ENCODE measurements around the gene VTI1A. TPM values are rescaled to one million over a fixed set of nuclear protein-coding genes. Genes with fewer than 3 reads are reported as not detected.

Gene VTI1A
- total RNA-seq, 1 donor from 2014 or later = 48.5 TPM

GRCh38 chr10:112774210-112774609, 327.2 kb downstream of the VTI1A start:
- intact Hi-C loops (cut with micrococcal nuclease) = no loop called here

GRCh38 chr10:112774798-112775197, 327.8 kb downstream of the VTI1A start:
- intact Hi-C loops (cut with micrococcal nuclease) = no loop called here

DNA sequence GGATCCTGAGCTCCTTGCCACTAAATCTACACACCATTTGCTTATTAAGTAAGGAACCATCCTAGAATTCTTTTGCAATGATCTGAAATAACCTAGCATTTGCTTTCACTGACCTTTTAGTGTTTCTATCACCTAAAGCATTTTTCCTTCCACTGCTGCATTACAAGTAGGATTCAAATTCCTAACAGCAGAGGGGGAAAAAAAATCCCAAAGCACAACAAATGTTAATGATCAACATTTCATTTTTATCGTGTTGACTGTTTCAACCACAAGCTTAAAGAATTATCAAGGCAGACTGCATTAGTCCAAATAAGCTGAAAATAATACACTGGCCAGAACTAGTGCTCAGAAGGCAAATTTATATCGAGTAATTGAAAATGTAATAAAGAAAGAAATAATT, 328.4 kb downstream of the VTI1A start:
- intact Hi-C loops (cut with micrococcal nuclease) = no loop called here

DNA sequence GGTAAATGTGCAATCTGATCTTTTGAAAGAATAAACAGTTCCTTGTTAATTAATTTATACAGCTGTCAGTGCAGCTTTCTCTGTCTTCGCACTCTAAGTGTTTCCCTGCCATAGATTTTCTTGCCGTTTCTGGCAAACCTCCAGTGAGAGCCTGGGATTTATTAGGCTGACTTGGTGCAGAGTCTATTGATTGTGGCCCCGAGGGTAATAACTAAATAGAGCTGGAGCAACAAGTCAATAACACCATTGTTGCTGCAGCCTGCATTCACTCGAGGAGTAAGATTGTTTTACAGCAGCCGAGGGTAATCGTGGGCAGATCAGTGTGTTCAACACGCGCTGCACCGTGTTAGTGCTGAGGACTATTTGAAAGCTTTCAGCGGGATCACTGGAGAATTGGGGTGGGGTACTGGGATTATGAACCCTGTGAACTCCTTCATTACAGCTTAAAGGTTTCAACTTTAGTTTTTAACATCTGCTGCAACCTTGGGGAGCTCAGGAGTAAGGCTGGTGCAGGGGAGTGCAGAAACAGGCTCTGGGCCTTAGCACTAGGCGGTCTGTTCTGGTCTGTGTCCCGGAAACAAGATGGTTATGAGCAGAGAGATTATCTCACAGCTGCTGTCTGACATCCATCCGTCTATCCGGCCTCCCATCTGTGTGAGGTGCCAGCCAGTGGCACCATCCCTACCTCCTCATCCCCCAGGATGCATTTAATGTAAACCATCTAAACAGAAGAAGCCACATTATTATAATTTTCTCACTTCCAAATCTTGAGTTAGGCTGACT, 329.1 kb downstream of the VTI1A start:
- intact Hi-C loops (cut with micrococcal nuclease) = no loop called here

DNA sequence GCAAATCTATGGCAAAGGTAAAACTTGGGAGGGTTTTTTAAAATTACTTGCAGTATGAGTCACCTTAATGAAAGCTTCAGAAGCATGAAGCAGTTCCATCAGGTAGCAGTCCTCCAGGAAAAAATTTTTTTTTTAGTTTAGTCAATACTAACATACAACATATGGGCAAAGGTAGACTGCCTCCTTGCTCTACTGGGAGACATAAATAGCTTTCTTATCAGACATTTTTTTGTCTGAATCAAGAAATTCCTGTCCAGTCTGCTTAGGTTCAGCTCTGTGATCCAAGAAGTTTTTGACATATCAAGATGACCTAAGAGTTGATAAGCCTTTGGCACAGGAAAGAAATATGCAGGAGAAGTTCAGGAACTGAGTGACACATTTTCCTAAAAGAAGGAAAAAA, 331.6 kb downstream of the VTI1A start:
- intact Hi-C loops (cut with micrococcal nuclease) = no loop called here

- intact Hi-C loops (cut with micrococcal nuclease) = no loop called here
Measured at GRCh38 chr10:112779025-112779770, 332.2 kb downstream of the VTI1A start.

DNA sequence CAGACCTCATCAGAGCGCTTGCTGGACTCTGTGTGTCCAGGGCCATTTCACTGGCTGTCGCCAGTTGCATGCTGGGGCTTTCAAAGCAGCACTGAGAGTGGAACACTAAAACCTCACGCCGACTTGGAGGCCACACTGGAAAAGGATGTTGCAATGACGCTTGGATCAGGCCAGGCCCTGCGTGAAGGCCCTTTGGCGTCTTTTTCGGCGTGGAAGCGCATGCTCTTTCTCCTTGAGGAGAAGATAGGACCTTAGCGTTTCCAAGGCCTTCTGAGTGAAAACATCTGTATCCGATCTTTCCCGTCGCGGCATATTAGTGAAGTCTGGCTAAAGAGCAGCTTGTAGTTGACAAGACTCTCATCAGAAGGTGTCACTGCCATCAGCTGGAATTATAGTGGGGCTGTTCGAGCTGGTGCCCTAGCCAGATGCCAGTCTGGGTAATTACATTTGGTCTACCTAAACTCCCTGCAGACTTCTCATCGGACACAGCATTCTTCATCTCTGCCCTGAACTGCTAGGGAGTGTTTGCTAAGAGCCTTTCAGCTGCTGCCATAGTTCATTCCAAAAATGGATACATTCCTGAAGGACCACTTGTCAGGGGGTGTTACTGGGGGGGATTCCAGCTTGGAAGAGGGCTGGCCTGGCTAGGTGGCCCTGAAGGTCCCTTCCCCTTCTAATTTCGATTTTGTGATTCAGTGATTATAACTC, 335.3 kb downstream of the VTI1A start:
- intact Hi-C loops (cut with micrococcal nuclease) = no loop called here

GRCh38 chr10:112783351-112784021, 336.5 kb downstream of the VTI1A start:
- intact Hi-C loops (cut with micrococcal nuclease) = no loop called here

DNA sequence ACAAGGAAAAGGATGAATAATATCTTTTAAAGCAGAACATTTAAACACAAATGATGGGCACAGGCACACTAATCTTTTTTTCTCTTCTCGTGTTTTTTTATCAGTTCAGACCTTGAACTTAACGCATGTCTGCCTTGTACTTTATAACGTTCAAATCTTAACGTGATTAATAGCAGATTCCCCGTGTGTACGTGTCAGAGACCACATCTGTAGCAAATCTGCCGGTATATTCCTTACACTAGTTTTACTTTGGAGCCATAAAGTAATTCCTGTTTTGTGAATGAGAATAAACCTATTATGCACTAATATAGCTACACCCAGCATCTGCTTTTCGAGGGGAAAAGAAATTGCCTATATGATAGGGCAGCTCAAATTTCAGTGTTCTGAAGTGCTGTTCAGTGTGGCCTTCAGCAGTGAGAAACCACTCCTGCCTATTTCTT, 337.0 kb downstream of the VTI1A start:
- intact Hi-C loops (cut with micrococcal nuclease) = no loop called here

DNA sequence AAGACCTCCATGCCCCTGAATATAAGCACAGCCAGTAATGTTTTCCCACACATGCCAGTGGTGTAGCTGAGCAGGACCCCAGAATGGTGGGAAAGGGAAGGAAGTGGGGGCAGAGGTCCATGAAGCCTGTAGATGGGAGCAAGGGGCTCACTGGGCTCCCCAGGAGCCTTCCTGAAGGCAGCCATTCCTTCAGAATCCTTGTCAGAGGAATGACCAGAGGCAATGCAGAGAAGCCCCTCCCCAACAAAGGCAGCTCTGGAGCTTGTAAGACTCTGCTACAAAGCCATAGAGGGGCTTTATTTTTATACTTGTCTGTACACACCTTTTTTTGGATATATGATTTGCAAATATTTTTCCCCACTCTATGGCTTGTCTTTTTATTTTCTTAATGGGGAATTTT, 338.1 kb downstream of the VTI1A start:
- intact Hi-C loops (cut with micrococcal nuclease) = no loop called here

DNA sequence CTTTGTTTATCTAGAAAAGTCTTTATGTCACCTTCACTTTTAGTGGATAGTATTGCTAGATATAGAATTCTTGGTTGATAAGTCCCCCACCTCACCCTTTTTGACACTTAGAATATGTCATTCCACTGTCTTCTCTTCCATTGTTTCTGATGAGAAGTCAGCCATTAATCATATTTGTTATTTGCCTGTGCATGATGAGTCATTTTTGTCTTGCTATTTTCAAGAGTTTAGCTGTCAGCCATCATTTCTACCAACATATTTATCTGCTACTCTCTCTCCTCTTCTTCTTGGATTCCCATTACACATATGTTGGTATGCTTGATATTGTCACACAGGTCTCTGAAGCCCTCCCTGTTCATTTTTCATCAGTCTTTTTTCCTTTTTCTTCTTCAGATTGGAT, 342.2 kb downstream of the VTI1A start:
- intact Hi-C loops (cut with micrococcal nuclease) = no loop called here

GRCh38 chr10:112790030-112790429, 343.0 kb downstream of the VTI1A start:
- intact Hi-C loops (cut with micrococcal nuclease) = no loop called here

- intact Hi-C loops (cut with micrococcal nuclease) = no loop called here
Measured at GRCh38 chr10:112790921-112791320, 343.9 kb downstream of the VTI1A start.

DNA sequence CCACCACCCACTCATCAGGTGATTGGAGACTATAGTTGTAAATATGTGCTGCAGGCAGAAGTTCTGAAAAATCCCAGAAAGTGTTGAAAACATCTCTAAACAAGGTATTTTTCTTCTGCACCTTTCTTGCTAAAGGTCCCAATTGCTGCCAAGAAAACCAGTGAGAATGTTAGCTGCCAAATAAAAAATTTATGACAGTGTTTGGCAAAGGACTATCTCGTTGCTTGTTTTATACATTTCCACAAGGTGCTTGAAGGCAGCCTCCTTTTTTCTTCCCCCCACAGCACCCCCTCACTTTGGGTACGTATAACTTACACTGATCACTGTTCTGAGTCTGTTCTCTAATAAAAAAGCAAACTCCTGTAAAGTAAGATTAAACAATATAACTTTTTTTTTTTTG, 344.4 kb downstream of the VTI1A start:
- intact Hi-C loops (cut with micrococcal nuclease) = no loop called here

DNA sequence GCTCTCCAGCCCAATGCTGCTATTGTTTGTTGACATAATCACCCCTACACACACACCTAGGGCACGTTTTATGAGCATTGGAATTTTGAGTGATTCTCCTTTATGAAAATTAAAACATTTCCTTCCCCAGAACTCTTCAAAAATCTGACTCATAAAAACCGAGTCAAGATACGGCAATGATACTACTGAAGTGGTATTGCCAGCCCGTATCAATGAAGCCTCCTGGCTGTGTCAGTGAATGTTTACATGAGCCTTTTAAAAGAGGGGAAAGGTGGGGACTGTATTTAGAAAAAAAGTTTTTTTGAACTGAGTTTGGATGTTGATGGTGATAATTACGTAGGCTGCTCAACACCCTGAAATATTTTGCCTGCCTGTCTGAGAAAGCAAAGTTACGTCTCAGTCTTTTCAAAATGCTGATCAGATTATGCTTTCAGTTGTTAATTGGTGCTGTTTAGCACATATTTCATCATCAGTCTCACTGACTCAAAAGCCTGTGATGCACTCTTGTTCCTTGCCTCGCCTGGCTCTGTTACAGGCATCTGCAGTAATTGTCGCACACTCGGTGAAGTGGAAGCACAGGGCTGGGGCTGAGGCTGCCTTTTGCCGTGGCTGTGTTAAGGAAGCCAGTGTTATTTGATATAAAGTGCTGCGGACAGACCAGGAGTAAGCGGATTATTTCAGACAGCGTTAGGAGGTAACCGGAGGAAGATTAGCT, 345.6 kb downstream of the VTI1A start:
- intact Hi-C loops (cut with micrococcal nuclease) = no loop called here

DNA sequence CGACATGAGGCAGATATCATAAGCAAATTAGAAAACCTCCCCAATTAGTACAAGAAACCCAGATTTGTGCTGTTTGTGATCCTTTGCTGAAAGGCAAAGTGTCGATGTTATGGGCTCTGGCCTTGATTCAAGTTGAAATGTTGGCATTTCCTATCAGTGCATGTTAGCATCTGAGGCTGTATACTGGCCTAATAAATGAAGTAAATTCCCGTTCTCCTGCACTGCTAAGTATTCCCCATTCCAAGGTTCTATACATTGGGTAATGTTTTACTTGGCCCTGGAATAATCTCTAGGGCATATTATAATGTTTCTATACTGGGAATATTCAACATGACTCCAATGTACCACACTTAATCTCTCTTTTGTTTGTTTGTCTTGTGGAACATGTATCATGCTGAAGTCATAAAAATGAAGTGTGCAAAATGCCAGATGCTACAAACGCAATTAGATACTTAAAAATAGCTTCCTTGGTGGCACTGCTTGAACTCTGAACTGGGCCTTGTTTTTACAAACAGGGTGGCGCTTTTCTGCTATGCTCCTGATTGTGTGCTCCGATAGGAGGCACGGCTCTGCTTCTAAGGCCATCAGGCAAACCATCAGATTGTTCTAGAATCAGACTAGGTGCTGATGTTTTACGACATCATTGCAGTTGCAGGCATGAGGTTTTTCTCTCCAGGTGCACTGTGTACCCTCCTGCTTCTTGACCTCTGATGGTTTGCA, 346.3 kb downstream of the VTI1A start:
- intact Hi-C loops (cut with micrococcal nuclease) = no loop called here

DNA sequence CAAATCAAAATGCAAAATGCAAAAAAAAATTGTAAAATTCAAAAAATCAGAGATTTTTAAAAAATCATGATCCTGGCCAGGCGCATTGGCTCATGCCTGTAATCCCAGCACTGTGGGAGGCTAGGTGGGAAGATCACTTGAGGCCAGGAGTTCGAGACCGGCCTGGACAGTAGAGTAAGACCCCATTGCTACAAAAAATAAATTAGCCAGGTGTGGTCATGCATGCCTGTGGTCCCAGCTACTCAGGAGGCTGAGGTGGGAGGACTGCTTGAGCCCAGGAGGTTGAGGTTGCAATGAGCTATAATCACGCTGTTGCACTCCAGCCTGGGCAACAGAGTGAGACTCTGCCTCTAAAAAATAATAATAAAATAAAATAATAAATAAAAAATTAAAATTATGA, 347.2 kb downstream of the VTI1A start:
- intact Hi-C loops (cut with micrococcal nuclease) = no loop called here

- intact Hi-C loops (cut with micrococcal nuclease) = no loop called here
Measured at GRCh38 chr10:112795067-112795466, 348.1 kb downstream of the VTI1A start.

- intact Hi-C loops (cut with micrococcal nuclease) = no loop called here
Measured at GRCh38 chr10:112797197-112797596, 350.2 kb downstream of the VTI1A start.

DNA sequence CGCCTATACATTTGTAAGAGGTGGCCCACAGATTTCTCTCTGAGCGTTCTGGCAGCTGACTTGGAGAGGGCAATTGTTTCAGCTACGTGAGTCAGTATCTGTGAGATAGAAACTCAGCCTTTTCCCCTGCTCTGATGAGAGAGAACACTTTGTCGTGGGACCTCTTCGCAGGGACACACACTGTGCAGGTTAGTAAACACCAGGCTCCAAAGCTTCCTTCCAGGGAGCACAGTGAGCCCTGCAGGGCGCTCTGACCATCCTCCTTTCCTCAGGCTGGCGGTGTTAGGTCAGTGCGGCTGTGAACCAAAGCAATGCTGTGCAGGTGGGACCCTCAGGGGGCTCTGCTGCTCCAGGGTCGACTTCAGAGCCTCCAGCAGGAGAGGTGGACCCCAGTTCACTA, 350.8 kb downstream of the VTI1A start:
- intact Hi-C loops (cut with micrococcal nuclease) = no loop called here

Measured in T-helper 1 cell treated with Interleukin-12 subunit alpha and Interleukin-12 subunit beta and Interleukin-4 antibody, amounts not matched to agents 30 ng/mL and 1 ng/mL, for 36 hours (primary cell).